NCI-H2171 treated with DMSO at 0.1 percent for 48 hours (cell line): ENCODE data around the gene OTOP3.
"Not testable (repeated sequence)": the region's sequence is repeated elsewhere in the genome, so short reads cannot be mapped to it uniquely, and the experiment has no call there.

Experiments
- DNase-seq: peaks from one replicate; lab custom pipeline; 2025; lab: John Stamatoyannopoulos, UW

Gene OTOP3, protein sequence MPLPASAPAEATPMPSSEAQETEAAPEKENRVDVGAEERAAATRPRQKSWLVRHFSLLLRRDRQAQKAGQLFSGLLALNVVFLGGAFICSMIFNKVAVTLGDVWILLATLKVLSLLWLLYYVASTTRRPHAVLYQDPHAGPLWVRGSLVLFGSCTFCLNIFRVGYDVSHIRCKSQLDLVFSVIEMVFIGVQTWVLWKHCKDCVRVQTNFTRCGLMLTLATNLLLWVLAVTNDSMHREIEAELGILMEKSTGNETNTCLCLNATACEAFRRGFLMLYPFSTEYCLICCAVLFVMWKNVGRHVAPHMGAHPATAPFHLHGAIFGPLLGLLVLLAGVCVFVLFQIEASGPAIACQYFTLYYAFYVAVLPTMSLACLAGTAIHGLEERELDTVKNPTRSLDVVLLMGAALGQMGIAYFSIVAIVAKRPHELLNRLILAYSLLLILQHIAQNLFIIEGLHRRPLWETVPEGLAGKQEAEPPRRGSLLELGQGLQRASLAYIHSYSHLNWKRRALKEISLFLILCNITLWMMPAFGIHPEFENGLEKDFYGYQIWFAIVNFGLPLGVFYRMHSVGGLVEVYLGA

DNA sequence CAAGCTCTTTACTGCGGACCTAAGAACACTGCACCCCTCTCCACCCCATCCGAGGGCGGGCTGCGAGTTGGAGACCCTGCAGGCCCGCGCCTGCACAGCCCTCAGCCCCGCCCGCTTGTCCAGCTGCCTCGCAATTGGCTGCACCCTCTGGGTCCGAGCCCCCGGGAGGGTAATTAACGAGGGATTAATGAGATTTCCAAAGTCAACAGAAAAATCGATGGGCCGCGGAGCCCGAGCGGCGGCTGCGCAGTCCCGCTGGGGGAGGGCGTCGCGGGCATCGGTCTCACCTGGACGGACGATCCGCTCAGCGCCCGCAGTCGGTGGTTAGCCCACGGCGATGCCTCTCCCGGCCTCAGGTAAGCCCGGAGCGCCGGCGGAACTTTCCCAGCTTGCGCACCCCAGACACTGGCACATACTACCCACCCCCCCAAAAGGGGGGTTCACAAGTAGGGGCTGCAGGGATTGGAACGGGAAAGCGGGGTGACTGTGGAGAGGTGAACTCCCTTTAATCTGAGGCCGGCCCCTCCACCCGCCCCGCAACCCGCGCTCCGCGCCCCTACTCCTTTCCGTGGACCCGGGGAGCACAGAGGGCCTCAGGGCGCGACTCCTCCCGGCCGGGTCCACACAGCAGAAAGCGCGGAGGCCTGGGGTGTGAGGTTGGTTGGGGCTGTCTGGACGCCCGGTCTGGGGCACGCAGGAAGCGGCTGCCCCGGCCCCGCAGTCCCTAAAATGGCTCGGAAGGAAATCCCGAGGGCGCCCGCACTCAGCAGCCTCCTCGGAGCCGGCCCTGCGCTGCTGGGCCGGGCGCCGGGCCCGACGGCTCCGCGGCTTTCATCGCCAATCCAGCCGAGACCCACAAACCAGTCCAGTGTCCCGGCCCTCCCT is at the start of gene OTOP3:
OTOP3 (plus strand) TSS at position 314 of the 885 bp plus-strand sequence; CDS start at position 338, 24 bp downstream.
- no peak for DNase-seq

DNA sequence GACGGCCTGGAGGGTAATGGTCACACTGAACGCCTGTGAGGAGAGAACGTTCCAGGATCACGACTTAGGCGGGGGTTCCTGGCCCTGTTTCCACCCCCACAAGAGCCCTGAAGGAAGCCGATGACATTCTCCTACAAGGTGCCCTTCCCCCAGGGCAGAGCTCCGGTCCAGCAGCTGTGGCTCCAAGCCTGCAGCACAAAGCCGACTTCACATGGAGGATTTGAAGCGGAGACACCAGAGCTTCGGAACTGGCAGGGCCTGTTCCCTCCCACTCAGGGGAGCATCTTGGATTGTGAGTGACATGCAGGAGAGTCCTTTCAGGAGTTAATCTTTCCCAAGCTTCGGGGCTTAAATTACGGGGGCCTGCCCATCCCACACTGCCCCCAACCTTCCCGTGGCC is 47.2 kb upstream of the OTOP3 start:
- no peak for DNase-seq

DNA sequence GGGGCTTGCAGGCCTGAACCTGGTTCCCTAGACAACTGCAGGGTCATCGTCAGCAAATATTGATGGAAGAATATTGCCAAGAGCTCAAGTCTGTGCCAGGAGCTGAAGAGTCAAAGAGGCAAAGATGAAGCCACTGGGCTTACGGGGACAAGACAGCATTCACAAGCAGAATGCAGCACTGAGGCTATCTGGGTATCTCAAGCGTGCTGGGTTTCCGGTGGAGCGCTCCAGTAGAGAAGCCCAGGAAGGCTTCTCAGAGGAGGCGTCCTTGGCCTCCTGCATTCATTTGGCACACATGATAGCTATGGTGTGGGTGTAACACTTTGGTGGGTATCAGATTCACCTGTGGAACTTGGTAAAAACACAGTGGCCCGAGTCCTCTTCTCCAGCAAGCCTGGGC is 45.1 kb upstream of the OTOP3 start:
- no peak for DNase-seq

DNA sequence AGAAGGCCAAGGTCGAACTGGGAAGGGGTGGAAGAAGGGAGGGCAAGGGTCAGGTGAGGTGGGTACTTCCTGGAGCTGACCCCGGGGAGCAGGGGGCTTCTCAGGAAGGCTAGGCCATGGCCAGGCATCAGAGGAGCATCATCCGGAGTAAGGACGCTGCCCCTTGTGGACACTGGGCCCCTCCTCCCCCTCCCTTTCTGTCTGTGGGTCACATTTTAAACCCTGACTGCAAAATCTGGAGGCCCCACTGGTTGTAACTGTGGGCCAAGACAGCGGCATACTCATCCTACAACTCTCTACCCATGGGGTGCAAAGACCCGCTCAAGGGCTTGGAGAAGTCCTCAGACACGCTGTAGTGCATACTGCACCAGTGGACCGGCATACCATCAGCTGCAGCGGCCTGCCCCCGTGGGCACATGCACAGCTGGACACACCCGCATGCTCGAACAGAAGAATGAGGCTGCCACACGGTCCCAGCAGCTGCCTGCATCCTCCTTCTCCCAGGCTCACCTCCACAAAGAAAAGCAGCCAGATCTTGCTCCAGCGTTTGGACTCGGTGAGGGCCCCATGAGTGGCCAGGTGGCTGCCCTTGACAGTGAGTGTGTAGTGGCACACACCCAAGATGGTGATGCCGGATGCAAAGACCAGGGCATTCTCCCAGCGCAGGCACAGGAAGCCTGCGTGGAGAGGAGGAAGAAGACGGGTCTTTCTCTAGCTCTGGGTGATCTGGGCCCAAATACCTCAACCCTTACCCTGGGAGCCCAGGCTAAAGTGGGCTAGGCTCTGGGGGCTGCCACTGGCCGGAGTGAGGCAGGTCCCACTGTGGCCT is 43.5 kb upstream of the OTOP3 start:
- DNase-seq, result no peak

DNA sequence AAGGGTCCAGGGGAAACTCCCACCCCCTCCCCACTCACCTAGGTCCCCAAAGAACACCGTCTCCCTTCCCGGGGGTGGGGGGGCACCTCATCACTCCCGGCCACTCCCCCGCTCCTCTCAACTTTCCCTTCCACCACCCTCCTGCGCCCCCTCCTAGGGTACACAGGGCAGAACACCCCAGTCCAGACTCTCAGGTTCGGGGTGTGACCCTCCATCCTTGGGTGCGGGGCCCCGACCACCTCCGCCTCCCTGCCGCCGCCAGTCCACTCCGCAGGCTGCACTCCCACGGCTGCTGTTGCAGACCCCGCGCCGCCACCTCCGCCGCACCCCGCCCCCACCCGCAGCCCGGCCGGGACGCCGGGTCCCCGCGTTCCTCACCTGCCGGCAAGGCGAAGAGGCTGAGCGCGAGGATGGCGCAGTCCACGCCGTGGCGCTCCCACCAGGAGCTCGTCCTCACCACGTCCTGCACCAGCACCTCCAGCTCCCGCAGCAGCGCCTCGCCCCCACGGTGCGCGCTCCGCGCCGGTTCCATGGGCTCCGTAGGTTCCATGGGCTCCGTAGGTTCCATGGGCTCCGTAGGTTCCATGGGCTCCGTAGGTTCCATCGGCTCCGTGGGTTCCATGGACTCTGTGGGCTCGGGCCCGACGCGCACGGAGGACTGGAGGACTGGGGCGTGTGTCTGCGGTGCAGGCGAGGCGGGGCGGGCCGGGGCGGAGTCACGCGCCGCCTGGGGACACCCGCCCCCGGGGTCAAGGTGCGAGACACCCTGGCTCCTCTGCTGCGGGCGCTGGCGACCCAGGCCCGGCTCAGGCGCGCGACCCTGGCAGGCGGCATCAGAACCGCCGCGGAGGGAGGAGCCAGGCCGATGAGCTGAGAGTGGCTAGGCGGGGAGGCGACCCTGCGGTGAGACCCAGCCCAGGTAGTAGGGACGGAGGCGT is 42.5 kb upstream of the OTOP3 start, which contains the start of gene FADS6:
FADS6 (minus strand) TSS at position 660 of the 938 bp plus-strand sequence; CDS start at position 622, 38 bp downstream.
- DNase-seq, result no peak

DNA sequence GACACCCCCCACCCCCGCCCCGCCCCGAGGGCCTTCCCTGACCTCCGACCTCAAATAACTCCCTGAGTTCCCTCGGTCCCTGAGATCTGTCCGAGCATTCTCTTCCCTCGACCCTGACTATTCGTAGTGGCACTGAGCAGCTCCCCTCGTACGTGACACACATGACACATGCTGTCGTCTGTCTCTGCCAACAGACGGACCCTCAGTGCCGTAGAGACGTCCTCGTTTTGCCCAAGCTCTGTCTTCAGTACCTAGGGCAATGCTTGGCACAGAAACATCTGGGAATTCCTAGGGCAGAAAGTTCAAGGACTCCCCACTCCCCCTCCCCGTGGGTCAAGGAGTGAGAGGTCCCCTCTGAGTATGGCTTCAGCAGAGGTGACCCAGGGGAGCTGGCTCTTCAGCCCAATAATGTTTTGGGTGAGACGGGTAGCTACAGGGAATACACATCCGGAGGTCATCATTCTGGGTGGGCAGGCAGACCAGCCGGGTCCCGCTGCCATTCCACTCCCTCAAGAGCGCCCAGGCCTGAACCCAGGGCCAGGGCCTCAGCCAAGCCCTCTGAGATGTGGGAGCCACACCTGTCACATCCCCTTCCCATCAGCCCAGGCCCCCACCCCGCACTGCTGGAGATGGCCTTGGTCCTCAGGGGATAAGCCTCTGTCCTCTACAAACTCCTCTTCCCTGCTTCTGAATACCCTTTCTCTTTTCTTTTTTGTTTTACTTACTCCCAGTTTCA is 41.6 kb upstream of the OTOP3 start:
- no peak for DNase-seq

DNA sequence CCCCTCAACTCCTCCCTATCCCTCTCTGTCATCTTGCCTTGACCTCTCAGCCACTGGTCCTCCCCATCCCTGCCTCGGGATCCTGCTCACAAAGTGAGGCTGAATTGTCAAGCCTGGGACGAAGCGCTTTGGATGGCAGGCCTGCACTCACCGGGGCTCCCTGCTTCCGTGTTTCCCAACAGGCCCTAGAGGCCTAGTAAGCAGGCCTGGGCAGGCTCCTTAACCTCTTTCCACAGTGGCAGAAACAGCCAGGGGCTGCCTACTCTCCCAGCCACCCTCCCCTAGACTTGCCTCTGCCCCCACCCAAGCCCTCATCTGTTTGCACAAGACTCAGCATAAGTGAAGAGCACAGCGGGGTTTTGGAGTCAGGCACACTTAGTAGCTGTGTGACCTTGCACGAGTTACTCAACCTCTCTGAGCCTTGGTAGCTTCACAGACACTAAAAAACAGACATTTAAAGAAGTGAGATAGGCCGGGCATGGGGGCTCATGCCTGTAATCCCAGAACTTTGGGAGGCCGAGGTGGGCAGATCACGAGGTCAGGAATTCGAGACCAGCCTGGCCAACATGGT is 37.2 kb upstream of the OTOP3 start:
- DNase-seq, result no peak

DNA sequence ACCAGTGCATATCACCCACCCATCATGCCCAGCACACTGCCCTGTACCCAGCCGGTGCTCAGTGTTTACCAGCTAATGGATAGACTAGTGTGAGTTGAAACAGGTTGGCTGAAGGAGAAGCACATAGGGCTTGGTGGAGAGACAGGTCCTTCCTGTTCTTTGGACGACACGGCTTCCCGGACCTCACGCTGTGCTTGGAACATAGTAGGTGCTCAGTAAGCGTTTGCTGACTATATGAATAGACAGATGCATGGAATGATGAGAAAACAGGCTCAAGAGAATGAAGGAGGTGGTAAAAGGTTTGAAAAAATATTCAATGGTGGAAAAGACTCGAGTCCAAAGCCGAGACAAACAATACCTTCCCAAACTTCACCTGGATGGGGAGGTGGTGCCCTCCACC is 35.5 kb upstream of the OTOP3 start:
- DNase-seq, result no peak

DNA sequence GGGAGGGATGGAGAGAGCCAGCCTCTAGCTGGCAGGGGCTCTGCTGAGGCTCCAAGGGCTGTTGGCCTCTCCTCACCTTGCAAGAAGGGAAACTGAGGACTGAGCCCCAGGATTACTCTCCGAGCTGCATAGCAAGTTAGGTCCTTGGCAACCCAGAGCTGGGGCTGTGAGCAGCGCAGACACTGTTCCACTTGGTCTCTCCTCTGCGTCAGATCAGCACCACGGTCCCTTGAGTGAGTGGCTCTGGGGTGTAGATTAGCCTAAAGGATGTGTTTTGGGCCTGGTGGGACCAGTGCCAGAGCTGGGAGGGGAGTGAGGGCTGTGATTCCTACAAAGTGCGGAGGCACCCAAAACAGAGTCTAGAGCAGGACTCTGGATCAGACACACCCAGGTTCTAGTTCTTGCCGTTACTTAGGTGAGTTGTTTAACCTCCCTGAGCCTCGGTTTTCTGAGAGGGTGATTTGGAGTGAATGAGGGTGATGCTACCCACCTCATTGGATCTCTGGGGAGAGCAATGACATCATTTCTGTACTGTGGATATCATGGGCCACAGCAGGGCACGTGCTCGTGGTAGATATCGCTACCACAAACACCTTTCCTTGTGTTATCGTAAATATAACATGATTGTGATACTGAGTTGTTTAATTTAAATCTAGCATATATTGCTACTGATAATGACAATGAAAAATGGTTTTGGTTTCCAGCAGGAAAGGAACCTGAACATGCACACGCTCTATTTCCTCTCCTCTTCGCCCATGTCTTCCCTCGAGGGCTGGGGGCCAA is 34.2 kb upstream of the OTOP3 start:
- DNase-seq, result no peak

DNA sequence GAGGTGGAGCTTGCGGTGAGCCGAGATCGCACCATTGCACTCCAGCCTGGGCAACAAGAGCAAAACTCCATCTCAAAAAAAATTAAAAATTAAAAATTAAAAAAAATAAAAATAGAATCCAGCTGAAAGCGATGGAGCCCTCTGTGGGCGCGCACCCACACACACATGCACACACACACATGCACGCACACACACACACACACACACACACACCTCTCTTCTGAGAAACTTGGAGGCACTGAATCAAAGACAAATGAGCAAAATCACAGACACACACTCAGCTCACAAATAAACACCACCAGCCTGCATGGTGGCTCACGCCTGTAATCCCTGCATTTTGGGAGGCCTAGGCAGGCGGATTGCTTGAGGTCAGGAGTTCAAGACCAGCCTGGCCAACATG is 32.7 kb upstream of the OTOP3 start:
- DNase-seq, result no peak

DNA sequence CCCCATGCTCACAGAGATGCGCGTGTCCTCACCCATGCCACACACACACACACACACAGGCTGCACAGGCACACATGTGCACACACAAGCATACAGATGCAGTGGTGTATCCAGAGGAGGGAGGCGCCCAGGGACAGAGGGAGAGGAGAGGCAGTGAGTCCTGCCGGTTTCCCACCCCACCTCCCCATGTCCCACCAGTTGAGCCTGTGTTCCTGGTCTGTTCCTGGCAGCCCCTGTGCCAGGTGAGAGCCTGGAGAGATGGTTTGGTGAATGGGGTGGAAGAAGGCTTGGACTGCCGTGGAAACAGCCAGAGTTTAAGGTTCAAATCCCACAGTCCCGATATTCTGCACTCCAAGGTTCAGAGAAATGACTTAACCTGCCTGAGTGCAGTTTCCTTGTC is 32.0 kb upstream of the OTOP3 start:
- no peak for DNase-seq

DNA sequence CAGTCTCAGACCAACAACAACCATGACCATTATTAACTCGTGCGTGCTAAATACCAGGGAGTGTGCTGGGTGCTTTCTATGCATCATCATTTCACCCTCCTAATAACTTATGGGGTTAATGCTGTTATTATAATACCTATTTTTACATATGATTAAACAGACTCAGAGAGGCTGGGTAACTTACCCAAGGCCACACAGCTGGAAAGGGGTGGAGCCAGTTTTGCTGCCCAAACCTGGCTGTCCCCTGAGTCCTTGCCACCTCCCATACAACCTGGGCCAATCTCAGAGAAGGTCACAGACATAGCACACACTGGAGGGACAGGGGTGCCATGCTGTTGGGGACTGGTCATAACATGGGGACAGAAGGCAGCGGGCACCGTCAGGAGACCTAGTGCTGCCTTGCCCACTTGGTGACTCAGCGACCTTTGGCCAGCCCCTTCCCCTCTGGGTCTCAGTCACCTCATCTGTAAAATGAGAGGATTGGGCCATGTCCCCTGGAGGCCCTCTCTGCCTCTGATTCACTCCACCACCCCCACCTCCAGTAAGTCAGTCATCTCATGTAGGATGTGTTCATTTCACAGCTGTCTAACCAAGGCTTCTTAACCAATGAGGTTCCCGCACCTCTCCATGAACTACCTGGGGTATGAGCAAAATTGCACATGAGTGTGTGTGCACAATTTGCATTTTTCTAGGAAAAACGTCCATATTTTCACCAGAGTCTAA is 30.9 kb upstream of the OTOP3 start:
- DNase-seq, result no peak

DNA sequence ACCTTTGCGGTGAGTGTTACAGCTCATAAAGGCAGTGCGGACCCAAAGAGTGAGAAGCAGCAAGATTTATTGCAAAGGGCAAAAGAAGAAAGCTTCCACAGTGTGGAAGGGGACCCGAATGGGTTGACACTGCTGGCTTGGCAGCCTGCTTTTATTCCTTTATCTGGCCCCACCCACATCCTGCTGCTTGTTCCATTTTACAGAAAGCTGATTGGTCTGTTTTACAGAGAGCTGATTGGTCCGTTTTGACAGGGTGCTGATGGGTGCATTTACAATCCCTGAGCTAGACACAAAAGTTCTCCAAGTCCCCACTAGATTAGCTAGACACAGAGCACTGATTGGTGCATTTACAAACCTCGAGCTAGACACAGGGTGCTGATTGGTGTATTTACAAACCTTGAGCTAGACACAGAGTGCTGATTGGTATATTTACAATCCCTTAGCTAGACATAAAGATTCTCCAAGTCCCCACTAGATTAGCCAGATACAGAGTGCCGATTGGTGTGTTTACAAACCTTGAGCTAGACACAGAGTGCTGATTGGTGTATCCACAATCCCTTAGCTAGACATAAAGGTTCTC is 29.4 kb upstream of the OTOP3 start:
- not testable (repeated sequence) for DNase-seq

DNA sequence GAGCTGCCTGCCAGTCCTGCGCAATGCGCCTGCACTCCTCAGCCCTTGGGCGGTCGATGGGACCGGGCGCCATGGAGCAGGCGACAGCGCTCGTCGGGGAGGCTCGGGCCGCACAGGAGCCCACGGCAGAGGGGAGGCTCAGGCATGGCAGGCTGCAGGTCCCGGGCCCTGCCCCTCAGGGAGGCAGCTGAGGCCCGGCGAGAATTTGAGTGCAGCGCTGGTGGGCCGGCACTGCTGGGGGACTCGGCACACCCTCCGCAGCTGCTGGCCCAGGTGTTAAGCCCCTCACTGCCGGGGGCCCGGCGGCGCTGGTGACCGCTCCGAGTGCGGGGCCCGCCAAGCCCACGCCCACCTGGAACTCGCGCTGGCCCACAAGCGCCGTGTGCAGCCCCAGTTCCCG is 28.7 kb upstream of the OTOP3 start:
- DNase-seq, result no peak

DNA sequence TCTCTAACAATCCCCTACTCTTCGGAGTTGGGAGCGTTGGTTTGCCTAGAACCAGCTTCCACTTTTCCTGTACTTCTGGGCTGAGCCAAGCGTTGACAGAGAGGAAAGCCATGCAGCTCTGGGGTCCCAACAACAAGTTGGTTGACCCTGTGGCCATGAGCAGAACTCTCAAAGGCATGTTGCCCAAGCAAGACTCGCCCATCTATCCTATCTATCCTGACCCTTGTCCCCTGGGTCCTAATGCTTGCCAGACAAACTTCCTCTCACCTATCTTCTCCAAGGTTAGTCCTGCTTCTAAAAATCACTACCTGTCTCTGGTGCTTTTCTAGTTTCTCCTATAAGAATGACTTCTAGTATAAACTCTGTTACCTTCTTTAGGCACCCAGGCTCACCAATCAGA is 26.6 kb upstream of the OTOP3 start:
- not testable (repeated sequence) for DNase-seq

DNA sequence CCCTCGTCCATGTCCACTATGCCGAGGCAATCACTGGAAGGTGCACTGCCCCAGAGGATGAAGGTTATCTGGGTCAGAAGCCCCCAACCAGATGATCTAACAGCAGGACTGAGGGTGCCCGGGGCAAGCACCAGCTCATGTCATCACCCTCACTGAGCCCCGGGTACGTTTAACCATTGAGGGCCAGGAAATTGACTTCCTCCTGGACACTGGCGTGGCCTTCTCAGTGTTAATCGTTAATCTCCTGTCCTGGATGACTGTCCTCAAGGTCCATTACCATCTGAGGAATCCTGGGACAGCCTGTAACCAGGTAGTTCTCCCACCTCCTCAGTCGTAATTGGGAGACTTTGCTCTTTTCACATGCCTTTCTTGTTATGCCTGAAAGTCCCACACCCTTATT is 24.3 kb upstream of the OTOP3 start:
- not testable (repeated sequence) for DNase-seq

DNA sequence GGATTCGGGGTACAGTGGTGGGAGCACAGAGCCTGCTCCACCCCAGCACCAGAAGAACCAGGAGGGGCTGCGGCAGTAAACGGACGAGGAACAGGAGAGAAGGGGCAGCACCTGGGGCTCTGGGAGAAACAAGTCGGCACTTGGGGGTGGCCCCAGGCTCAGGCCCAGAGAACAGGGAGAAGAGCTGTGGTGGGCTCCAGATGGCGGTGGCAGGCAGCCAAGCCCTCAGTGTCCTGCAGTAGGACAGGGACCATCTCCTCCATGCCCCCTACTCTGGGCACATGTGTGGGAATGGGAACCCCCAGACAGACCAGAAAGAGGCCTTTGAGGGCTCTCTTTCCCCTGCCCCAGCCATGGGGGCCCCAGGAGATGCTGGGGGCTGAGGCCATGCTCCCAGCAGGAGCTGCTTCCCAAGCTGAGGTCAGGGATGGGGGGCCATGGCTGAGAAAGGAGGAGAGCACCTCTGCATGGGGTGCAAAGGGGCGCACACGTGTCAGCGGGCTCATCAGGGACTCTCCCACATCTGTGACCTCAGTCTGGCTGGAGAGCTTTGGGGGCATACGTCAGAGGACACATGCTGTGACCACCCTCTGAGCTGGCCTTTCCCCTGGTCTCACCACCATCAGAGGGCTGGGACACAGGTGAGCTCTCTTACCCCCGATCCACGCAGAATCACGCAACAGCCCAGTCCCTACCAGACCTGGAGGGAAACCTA is 19.4 kb upstream of the OTOP3 start:
- DNase-seq, result no peak
